ENCODE data around the gene ANKRD44.

Gene ANKRD44

GRCh38 chr2:197211881-197212342, 98.7 kb downstream of the ANKRD44 start:
- in situ Hi-C loops (cut with MboI; ENCODE audit: low sequenced_read_pairs): no loop called here

DNA sequence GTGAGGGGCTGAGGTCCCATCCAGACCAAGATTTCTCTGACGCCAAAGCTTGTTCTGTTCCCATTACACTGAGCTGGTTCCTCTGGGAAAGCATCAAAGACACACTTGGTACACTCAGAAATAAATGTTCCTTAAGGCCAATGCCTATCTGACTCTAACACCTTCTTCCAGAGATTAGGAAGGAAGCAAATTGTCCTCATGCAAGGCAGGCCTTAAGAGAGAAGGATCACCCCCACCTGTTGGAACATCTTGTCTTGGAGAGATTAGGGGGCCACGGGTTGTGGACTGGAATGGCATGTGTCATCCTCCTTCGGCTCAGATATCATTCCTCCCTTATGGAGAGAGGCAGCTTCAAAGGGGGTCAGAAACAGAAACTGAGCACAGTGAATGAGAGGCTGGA, 100.2 kb downstream of the ANKRD44 start:
- in situ Hi-C loops (cut with MboI; ENCODE audit: low sequenced_read_pairs): no loop called here

DNA sequence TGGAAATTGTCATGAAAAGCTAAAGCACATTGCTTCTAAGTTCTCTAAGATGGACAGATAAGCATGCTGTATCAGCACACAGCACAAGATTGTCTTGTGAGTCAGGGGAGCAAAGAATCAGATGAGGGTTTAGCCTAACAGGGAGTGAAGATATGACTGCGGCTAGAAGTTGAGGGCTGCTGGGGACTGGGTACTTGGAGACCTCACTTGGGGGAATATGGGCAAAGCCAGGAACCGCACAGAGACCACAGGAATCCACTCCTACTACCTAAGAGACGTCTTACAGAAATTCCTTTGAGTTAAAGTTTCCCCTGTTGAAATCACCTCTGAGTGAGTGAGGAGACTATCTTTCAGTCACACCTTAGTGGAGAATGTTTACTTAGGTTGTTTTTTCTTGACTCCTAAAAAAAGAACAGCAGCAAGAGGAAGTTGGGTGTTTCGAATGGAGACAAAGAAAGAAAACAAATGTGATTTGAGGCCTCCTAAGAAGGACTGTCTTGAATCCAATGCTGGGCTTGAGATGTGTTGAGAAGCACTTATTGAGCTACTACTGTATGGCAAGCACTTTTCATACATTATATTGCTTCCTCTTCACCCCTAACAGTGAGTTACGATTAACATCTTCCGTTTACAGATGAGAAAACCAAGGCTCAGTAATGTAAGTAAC, 100.7 kb downstream of the ANKRD44 start:
- in situ Hi-C loops (cut with MboI; ENCODE audit: low sequenced_read_pairs): no loop called here

GRCh38 chr2:197209246-197209645, 101.3 kb downstream of the ANKRD44 start:
- in situ Hi-C loops (cut with MboI; ENCODE audit: low sequenced_read_pairs): no loop called here

DNA sequence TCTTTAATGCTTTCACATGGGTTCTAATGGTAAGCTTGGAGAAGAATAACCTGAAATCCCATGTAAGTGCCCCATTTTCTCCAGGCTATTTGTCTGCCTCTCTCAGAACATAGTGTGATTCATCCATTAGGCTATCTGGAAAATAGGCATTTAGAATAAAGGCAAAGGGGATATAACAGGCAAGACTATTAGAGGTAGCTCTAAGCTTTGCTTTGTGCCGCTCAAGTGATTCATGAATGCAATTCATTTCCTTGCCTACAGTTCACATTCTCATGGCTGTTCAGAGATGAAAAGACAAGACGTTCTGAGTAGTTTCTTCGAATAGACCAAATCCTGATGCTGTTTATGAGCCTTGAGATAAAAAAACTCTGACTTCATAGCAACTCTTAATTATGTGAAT, 101.7 kb downstream of the ANKRD44 start:
- in situ Hi-C loops (cut with MboI; ENCODE audit: low sequenced_read_pairs): no loop called here

- in situ Hi-C loops (cut with MboI; ENCODE audit: low sequenced_read_pairs): no loop called here
Observed at GRCh38 chr2:197208024-197208423, 102.6 kb downstream of the ANKRD44 start.

DNA sequence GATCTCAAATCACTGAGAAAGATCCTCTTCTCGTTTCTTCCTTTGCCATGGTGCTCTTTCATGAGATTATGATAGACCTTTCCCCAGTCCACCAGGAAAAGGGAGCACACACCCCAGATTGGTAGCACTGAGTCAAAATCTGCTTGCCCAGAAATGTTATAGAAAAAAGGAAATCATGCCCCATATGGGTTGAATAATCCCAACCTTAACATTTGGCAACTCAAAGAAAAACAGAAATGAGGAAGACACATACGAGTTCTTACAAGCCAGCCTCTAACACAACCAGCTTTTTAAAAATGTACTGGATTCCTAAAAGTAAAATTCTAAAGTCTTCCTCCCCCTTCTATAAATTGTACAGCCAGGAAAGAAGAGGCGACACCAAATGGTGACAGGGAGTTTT, 103.0 kb downstream of the ANKRD44 start:
- in situ Hi-C loops (cut with MboI; ENCODE audit: low sequenced_read_pairs): no loop called here

GRCh38 chr2:197207106-197207505, 103.5 kb downstream of the ANKRD44 start:
- in situ Hi-C loops (cut with MboI; ENCODE audit: low sequenced_read_pairs): no loop called here

DNA sequence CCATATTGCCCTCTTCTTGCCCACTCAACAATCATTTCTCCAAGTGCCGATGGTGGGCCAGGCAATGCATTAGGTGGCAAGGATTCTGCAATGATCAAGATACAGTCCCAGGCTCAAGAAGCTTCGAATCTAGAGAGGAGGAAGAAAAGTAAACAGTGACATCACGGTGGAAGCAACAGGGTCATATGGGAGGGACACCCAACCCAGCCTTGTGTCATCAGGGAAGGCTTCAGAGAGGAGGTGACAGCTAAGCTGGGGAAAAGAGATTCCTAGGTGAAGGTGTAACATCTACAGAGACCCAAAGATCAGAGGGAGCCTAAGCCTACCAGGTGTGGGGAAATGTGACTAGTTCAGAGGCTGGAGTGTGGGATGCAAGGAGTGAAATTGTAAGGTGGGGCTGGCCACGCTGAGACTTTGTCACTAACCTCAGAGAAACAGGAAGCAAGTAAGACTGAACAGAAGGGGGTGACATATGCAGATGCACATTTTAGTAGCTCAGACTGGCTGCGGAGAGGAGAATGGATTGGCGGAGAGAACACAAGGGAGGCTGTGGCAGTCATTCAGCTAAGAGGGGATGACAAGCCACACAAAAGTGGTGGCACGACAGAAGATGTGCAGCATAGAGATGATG, 104.9 kb downstream of the ANKRD44 start:
- in situ Hi-C loops (cut with MboI; ENCODE audit: low sequenced_read_pairs): no loop called here

DNA sequence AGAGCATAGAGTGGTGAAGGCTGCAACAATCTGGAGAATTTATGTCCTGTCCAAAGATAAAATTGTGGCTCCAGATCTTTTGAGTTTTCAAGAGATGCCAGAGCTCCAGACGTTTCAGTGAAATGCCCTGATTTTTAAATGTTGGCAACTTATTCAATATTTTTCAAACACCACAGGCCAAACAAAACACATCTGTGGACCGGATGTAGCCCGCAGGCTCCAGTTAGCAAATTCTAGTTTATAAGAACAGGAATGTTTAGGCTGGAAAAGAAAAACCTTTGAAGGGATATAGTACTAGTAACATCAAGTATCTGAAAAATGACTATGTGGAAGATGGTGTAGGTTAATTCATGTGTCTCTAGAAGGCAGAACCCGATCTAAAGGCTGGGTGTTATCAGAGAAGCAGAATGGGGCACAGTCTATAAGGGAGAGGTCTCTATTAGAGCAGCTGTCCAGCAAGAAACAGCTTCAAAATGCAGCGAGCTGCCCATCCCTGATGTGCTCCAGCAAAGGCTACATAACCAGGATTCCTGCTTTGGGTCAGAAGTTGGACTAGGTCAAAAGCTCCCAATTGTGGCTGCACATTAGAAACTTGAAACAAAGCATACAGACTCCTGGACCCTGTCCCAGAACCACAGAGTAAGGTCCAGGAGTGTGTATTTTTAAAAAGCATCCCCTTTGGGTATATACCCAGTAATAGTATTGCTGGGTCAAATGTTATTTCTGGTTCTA, 105.9 kb downstream of the ANKRD44 start:
- in situ Hi-C loops (cut with MboI; ENCODE audit: low sequenced_read_pairs): no loop called here

DNA sequence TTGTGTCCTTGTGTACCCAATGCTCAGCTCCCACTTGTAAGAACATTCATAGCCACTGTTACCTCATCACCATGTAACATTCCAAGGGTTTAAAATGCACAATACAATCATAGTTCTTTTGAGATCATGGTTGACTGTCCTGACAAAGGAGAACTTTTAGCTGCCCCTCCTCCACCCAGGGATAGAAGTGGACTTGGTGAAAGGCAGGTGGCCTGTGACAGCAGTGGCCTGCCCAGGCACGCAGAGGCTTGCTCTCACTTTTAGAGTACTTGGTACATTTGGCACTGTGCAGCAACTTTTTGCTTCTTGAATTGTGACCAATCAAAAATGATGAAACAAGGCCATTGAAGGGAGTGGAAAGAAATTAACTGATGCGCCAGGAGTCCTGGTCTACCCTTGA, 108.7 kb downstream of the ANKRD44 start:
- in situ Hi-C loops (cut with MboI; ENCODE audit: low sequenced_read_pairs): no loop called here

DNA sequence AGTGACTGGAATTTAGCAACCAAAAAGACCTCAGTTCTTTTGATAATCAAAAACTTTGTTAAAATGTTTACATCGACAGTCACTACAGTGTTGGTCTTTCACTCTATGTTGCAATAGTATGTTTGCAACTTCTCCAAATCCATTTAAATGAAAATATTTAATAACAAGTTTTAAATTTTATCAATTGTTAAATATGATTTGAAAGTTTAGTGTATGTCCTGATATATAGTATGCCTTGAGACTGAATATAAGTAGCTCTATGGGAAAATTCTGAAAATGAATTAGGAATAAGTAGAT, 109.9 kb downstream of the ANKRD44 start:
- in situ Hi-C loops (cut with MboI; ENCODE audit: low sequenced_read_pairs): no loop called here

- in situ Hi-C loops (cut with MboI; ENCODE audit: low sequenced_read_pairs): no loop called here
Observed at GRCh38 chr2:197200051-197200761, 110.4 kb downstream of the ANKRD44 start.

- in situ Hi-C loops (cut with MboI; ENCODE audit: low sequenced_read_pairs): loop anchor here (10.0 kb wide), 1 partner anchor 116 kb away; the partner anchor contains the start of gene ANKRD44
Observed at GRCh38 chr2:197198890-197199289, 111.7 kb downstream of the ANKRD44 start.

DNA sequence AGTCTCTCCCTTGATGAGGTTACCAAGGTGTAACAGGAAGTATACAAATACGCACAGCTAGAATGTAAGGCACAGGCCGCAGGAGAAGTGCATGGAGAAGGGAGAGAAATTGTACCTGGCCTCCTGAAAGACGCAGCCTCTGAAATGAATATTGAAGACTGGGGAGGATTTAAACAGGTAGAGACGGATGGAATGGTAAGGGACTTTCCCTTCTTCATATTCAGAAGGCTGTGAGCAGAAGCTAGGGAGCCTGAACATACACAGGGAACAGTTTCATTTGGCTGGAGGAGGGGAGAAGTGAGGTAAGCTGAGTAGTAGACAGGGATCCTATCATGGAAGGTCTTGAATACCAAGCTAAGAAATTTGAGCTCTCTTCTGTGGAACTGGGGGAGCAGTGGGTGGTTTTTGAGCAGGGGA, 112.7 kb downstream of the ANKRD44 start:
- in situ Hi-C loops (cut with MboI; ENCODE audit: low sequenced_read_pairs): loop anchor here (10.0 kb wide), 1 partner anchor 117 kb away; the partner anchor contains the start of gene ANKRD44

- in situ Hi-C loops (cut with MboI; ENCODE audit: low sequenced_read_pairs): loop anchor here (10.0 kb wide), 1 partner anchor 118 kb away; the partner anchor contains the start of gene ANKRD44
Observed at GRCh38 chr2:197196541-197197180, 113.9 kb downstream of the ANKRD44 start.

GRCh38 chr2:197195518-197195917, 115.1 kb downstream of the ANKRD44 start:
- in situ Hi-C loops (cut with MboI; ENCODE audit: low sequenced_read_pairs): loop anchor here (10.0 kb wide), 1 partner anchor 119 kb away; the partner anchor contains the start of gene ANKRD44

DNA sequence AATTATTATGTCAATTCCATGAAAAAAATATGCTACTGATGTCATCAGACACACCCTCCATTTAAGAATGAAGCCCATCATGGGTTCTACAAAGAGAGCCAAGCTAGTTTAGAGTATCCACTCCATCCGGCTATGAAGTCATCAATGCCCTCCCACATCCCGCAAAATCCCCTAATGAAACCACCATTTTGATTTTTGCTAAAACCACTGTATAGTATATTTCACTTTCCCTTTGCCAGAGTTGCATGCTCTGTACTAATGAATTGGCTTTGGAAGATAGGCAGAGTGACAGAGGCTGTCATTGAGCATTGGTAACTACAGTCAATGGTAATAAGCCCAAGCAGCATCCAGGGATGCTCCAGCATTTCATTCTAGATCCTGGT, 118.6 kb downstream of the ANKRD44 start:
- in situ Hi-C loops (cut with MboI; ENCODE audit: low sequenced_read_pairs): loop anchor here (10.0 kb wide), 1 partner anchor 123 kb away; the partner anchor contains the start of gene ANKRD44

GRCh38 chr2:197191177-197191939, 119.2 kb downstream of the ANKRD44 start:
- in situ Hi-C loops (cut with MboI; ENCODE audit: low sequenced_read_pairs): loop anchor here (10.0 kb wide), 1 partner anchor 123 kb away; the partner anchor contains the start of gene ANKRD44

DNA sequence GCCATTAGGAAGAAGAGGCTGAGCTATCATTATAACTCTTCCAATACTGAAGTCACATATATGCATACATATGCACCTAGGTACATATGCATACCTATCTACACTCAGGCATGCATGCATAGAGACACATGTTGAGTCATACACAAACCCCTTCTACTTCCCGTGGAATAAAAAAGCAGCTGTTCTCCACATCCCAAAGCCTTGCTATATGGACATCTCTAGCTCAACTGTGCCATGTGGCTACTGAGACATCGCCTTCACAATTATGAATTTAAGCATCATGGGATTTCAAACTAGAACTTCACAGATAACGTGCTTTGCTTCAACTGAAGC, 120.5 kb downstream of the ANKRD44 start:
- in situ Hi-C loops (cut with MboI; ENCODE audit: low sequenced_read_pairs): loop anchor here (10.0 kb wide), 1 partner anchor 125 kb away; the partner anchor contains the start of gene ANKRD44

All from HL-60/S4 treated with retinoic acid at 250 ng/mL for 4 days and 3 days (cell line).